ENCODE data around the gene OSCP1. TPM values are rescaled to one million over a fixed set of nuclear protein-coding genes. Genes with fewer than 3 reads are reported as not detected.
"Not testable (repeated sequence)": the region's sequence is repeated elsewhere in the genome, so short reads cannot be mapped to it uniquely, and the experiment has no call there.

The OSCP1 gene
- total RNA-seq = 1 to 10 TPM; 2.7 to 3.1 TPM
- long read RNA-seq, partial matches to known transcripts = 2 of 7 reads
- long read RNA-seq, other reads (novel, unspliced or antisense) = 1 of 7 reads

DNA sequence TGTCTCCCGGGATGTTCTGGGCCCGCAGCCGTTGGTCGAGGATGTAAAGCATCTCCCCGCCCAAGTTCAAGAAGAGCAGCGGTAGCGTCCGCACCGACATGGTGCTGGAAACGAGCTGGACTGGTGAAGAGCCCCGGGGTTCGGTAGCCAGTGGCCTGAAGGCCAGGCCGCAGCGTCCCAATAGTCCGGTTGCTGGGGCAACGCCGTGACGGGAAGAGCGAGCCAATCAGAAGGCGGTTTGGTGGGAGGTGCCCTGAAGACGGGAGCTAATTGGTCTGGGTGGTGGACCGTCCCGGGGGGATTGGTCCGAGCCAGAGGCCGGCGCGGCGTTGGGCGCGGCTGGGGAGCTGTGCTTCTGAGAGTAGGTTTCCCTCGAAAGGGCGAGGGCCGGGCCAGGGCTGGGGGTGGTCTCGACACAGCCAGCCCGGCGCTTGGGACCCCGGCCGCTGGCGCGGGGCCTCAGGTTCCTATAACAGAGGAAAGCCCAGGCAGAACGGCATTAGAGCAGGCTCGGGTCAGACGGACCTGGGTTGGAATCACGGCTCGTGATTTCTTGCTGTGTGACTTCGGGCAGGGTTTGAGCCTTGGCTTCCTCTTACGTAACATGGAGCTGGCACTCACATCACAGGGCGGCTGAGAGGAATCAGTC, at the start of gene OSCP1:
TSS of gene OSCP1 (minus strand) at position 182 of the 649 bp plus-strand sequence. CDS start at position 100, 82 bp downstream.
- intact Hi-C loops (cut with DNase I, micrococcal nuclease) = no loop called here
- peak; percentile 99 for ATAC-seq
- DNase-seq = peak; percentile 95 to 96

GRCh38 chr1:36497207-36497606, 47.0 kb upstream of the OSCP1 start:
- intact Hi-C loops (cut with DNase I, micrococcal nuclease) = no loop called here
- DNase-seq = no peak
- ATAC-seq = no peak

GRCh38 chr1:36494971-36495370, 44.7 kb upstream of the OSCP1 start:
- ATAC-seq (no peak), DNase-seq (no peak)
- intact Hi-C loops (cut with DNase I, micrococcal nuclease) = no loop called here

- DNase-seq (no peak), ATAC-seq (no peak)
- intact Hi-C loops (cut with DNase I, micrococcal nuclease) = no loop called here
Observed at GRCh38 chr1:36493524-36493923, 43.3 kb upstream of the OSCP1 start.

- DNase-seq (no peak), ATAC-seq (no peak)
- intact Hi-C loops (cut with DNase I, micrococcal nuclease) = no loop called here
Observed at GRCh38 chr1:36492491-36492890, 42.2 kb upstream of the OSCP1 start.

DNA sequence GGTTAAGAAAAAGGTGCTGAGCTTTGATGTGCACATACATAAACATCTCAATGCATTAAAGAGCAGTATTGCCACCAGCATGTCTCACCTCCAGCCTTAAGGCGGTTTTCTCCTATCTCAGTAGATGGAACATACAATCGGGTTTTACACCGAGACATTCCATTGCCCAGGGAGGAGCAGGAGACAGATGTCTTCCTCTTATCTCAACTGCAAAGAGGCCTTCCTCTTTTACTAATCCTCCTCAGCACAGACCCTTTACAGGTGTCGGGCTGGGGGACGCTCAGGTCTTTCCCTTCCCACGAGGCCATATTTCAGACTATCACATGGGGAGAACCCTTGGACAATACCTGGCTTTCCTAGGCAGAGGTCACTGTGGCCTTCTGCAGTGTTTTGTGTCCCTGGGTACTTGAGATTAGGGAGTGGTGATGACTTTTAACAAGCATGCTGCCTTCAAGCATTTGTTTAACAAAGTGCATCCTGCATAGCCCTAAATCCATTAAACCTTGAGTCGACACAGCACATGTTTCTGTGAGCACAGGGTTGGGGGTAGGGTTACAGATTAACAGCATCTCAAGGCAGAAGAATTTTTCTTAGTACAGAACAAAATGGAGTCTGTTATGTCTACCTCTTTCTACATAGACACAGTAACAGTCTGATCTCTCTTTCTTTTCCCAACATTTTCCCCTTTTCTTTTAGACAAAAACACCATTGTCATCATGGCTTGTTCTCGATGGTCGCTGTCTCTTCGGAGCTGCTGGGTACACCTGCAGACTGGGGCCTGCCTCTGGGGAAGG, 39.2 kb upstream of the OSCP1 start:
- intact Hi-C loops (cut with DNase I, micrococcal nuclease); DNase-seq; ATAC-seq: not testable (repeated sequence)

DNA sequence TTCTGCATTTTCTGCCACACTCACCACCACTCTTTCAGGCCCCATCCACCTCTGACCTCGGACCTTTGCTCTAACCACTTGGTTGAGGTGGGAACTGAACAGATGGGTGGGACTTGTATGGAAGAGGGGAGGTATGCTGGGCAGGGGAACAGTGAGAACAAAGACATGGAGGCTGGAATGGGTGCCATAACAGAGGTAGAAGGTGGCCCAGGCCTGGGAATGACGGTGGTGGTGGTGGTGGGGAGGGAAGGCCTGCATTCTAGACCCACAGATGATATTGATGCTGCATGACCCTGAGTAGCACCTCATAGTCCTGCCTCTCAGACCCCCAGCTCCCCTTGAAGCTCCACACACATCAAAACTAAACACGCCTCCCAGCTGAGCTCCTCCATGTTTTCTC, 37.7 kb upstream of the OSCP1 start:
- no peak for DNase-seq
- intact Hi-C loops (cut with DNase I, micrococcal nuclease) = no loop called here
- no peak for ATAC-seq

- ATAC-seq; intact Hi-C loops (cut with DNase I, micrococcal nuclease); DNase-seq: not testable (repeated sequence)
Observed at GRCh38 chr1:36487336-36487725, 37.1 kb upstream of the OSCP1 start.

GRCh38 chr1:36486439-36487335, 36.4 kb upstream of the OSCP1 start:
- DNase-seq = peak; percentile 38 to 56
- peak; percentile 82 for ATAC-seq
- intact Hi-C loops (cut with DNase I, micrococcal nuclease) = no loop called here

DNA sequence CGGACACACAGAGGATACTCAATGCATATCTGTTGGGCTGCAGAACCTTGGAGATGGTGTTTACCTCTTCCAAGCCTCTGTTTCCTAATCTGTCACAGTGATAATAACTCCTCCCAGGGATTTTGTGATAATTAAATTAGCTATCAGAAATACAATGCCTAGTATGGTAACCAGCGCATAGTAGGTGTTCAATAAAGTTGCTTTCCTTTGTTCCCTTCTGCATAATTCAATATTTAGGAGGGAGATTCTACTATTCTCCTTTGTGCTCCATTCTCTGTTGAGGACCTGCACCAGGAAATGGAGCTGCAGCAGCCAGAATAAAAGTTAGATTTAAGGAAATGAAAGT, 35.8 kb upstream of the OSCP1 start:
- ATAC-seq (no peak), DNase-seq (no peak)
- intact Hi-C loops (cut with DNase I, micrococcal nuclease) = no loop called here

GRCh38 chr1:36484099-36484498, 33.8 kb upstream of the OSCP1 start:
- ATAC-seq = no peak
- intact Hi-C loops (cut with DNase I, micrococcal nuclease) = no loop called here
- no peak for DNase-seq

GRCh38 chr1:36482724-36483388, 32.6 kb upstream of the OSCP1 start, which contains the start of gene CSF3R:
Gene CSF3R, minus strand, starts transcription at chr1:36482913. Its CDS starts 3,417 bp downstream, at chr1:36479496.
- intact Hi-C loops (cut with DNase I, micrococcal nuclease) = no loop called here
- ATAC-seq (no peak), DNase-seq (no peak)

GRCh38 chr1:36481771-36482723, 31.8 kb upstream of the OSCP1 start:
- DNase-seq = no peak
- intact Hi-C loops (cut with DNase I, micrococcal nuclease) = no loop called here
- no peak for ATAC-seq

DNA sequence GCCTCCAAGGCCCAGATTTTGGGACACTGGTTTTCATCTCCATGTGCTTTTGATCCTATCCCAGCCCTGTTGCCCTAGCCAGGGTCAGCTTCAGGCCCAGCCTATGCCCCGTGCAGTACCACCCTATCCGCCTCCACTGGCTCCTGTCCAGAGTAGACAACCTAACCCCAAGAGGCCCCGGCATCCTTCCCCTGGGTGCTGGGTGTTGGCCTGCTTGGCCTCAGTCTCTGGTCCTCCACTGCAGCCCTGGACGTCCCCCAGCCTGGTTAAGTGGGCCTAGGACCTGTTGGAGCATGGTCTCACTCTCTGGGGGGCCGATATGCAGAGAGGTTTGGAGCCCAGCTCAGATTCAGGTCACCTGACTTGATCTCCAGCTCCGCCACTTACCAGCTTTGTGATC, 30.8 kb upstream of the OSCP1 start:
- ATAC-seq (no peak), DNase-seq (no peak)
- intact Hi-C loops (cut with DNase I, micrococcal nuclease) = no loop called here

GRCh38 chr1:36480161-36480560, 29.9 kb upstream of the OSCP1 start:
- ATAC-seq = no peak
- DNase-seq = no peak
- intact Hi-C loops (cut with DNase I, micrococcal nuclease) = no loop called here

DNA sequence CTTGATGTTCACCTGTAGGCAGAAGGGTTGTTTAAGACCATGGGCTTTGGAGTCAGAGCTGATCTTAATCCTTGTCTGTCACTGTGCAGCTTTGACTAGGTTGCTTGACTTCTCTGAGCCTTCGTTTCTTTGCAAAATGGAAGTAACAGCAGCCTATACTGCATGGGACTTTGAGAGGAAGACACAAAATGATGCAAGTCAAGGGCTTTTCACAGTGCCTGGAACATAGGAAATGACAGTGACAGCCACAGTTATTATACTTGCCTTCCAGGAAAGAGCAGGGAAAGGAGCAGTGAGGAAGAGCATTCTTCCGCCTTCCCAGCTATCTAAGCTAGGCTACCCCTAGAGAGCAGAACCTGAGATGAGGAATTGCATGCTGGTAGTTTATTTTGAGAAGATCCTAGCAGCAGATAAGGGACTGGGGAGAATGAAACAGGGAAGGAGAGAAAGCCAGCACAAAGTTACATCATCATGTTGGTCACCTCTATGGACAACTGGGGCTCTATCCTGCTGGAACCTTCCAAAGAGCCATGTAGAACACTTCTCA, 29.3 kb upstream of the OSCP1 start:
- ATAC-seq (no peak), DNase-seq (no peak)
- intact Hi-C loops (cut with DNase I, micrococcal nuclease) = no loop called here

GRCh38 chr1:36477615-36478014, 27.4 kb upstream of the OSCP1 start:
- ATAC-seq; intact Hi-C loops (cut with DNase I, micrococcal nuclease): not testable (repeated sequence)

More at GRCh38 chr1:36477615-36478014, 27.4 kb upstream of the OSCP1 start:
- DNase-seq = not testable (repeated sequence)

Data from left colon (tissue), 2 donors.